SK-N-SH (cell line): ENCODE data around the gene ARHGAP26. TPM values are rescaled to one million over a fixed set of nuclear protein-coding genes. Genes with fewer than 3 reads are reported as not detected.

ENCODE experiments used
- CTCF ChIA-PET: fragments of 300-600, 350-600 bp; formaldehyde crosslinking; extraction: SDS; loops from one replicate; lab custom pipeline; 2021; lab: Yijun Ruan, JAX
- POLR2A ChIA-PET: fragments of 350-600 bp; sonication (Branson Sonifier 250); formaldehyde crosslinking; extraction: SDS; loops from one replicate; lab custom pipeline; 2020; ENCODE audit warnings: antibody characterized with exemption, inconsistent platforms; lab: Yijun Ruan, JAX
- DNase-seq: peaks from one replicate; pipeline ENCODE4 v3.0.0; 2012
- H2AFZ ChIP-seq: fragments of 200-600 bp; sonication (generic); 2 replicates; pipeline ENCODE4 v1.8.1; 2016; ENCODE audit warnings: antibody characterized with exemption, mild to moderate bottlenecking, low read depth
- H3F3A ChIP-seq: fragments of 200-600 bp; sonication (generic); replicated peaks from 2 replicates; pipeline ENCODE3; 2016; ENCODE audit warnings: antibody characterized with exemption, mild to moderate bottlenecking; ENCODE audit not compliant: insufficient read depth
- H3K27ac ChIP-seq, 2 experiments: fragments of 200-500 bp in 1 of 2; fragments of 200-600 bp in 1 of 2; sonication (Bioruptor generic) in 1 of 2; sonication (generic), shearing (Covaris generic) in 1 of 2; 2 replicates each; pipeline versions ENCODE4 v1.5.1 to v1.6.1; 2014 to 2016; ENCODE audit warnings: low read depth in 2 of 2, inconsistent platforms in 1 of 2, low read length in 1 of 2, mild to moderate bottlenecking in 1 of 2, mixed read lengths in 1 of 2
- H3K27me3 ChIP-seq: fragments of 200-600 bp; sonication (generic), shearing (Covaris generic); 2 replicates; pipeline ENCODE4 v1.6.1; 2016; ENCODE audit warnings: mixed run types; ENCODE audit not compliant: insufficient read depth
- H3K36me3 ChIP-seq, 2 experiments: fragments of 200-500 bp in 1 of 2; fragments of 200-600 bp in 1 of 2; sonication (Bioruptor generic) in 1 of 2; sonication (generic) in 1 of 2; replicated peaks in 1 of 2; 2 replicates each; pipeline versions ENCODE3 to v1.5.1; 2014 to 2016; ENCODE audit warnings: low read length in 1 of 2, mild to moderate bottlenecking in 1 of 2; ENCODE audit not compliant: insufficient read depth in 2 of 2, control insufficient read depth in 1 of 2
- H3K4me1 ChIP-seq, 2 experiments: fragments of 200-500 bp in 1 of 2; fragments of 200-600 bp in 1 of 2; sonication (Bioruptor generic) in 1 of 2; sonication (generic), shearing (Covaris generic) in 1 of 2; 2 replicates each; pipeline versions ENCODE4 v1.5.1 to v1.6.1; 2014 to 2016; ENCODE audit warnings: low read depth in 1 of 2, low read length in 1 of 2, mixed run types in 1 of 2; ENCODE audit not compliant: insufficient read depth in 2 of 2, control insufficient read depth in 1 of 2
- H3K4me2 ChIP-seq: fragments of 200-600 bp; sonication (generic), shearing (Covaris generic); 2 replicates; pipeline ENCODE4 v1.6.1; 2017; ENCODE audit warnings: mixed run types
- H3K4me3 ChIP-seq, 2 experiments: fragments of 200-500 bp in 1 of 2; fragments of 200-600 bp in 1 of 2; sonication (Bioruptor generic) in 1 of 2; sonication (generic), shearing (Covaris generic) in 1 of 2; 2 replicates each; pipeline versions ENCODE4 v1.5.1 to v1.8.1; 2014 to 2016; ENCODE audit warnings: low read depth in 2 of 2, inconsistent platforms in 1 of 2, low read length in 1 of 2, mild to moderate bottlenecking in 1 of 2, mixed read lengths in 1 of 2, moderate library complexity in 1 of 2
- H3K79me2 ChIP-seq: fragments of 200-600 bp; sonication (generic); 2 replicates; pipeline ENCODE4 v1.8.1; 2017; ENCODE audit warnings: mild to moderate bottlenecking; ENCODE audit not compliant: insufficient read depth
- H3K9ac ChIP-seq: fragments of 200-600 bp; sonication (generic); 2 replicates; pipeline ENCODE4 v1.6.1; 2017; ENCODE audit warnings: mixed run types
- H3K9me2 ChIP-seq: fragments of 200-600 bp; sonication (generic); 2 replicates; pipeline ENCODE4 v1.6.1; 2017; ENCODE audit warnings: mixed run types
- H3K9me3 ChIP-seq: fragments of 200-600 bp; sonication (generic); 2 replicates; pipeline ENCODE4 v1.6.1; 2017; ENCODE audit warnings: mixed run types, mild to moderate bottlenecking, moderate library complexity
- H4K20me1 ChIP-seq: fragments of 200-600 bp; sonication (generic); 2 replicates; pipeline ENCODE4 v1.6.1; 2017; ENCODE audit warnings: mild to moderate bottlenecking, mixed run types; ENCODE audit not compliant: insufficient read depth
- CHD2 ChIP-seq: fragments of 150-350 bp; IDR thresholded peaks from 2 replicates; pipeline ENCODE4 v1.6.1; 2018; ENCODE audit warnings: low read length; ENCODE audit not compliant: partially characterized antibody
- ELF1 ChIP-seq: IDR thresholded peaks from 2 replicates; pipeline ENCODE4 v1.4.0; 2012
- EP300 ChIP-seq, 2 experiments: IDR thresholded peaks; 2 replicates each; pipeline versions ENCODE4 v1.4.0 to v1.6.1; 2012; ENCODE audit warnings: borderline replicate concordance in 1 of 2, low read depth in 1 of 2, low read length in 1 of 2
- FOSL2 ChIP-seq: IDR thresholded peaks from 2 replicates; pipeline ENCODE4 v1.4.0; 2012; ENCODE audit warnings: low read depth, mild to moderate bottlenecking, moderate library complexity, borderline replicate concordance
- FOXJ3 ChIP-seq: sonication (generic); formaldehyde crosslinking; IDR thresholded peaks from 2 replicates; pipeline ENCODE4 v1.5.1; 2020; ENCODE audit warnings: mild to moderate bottlenecking, missing genetic modification reagents
- IRF3 ChIP-seq: fragments of 150-350 bp; IDR thresholded peaks from 2 replicates; pipeline ENCODE4 v1.6.1; 2016; ENCODE audit warnings: mild to moderate bottlenecking, low read depth, low read length
- MAX ChIP-seq: IDR thresholded peaks from 2 replicates; pipeline ENCODE4 v1.4.0; 2012; ENCODE audit warnings: low read depth
- MEF2A ChIP-seq: IDR thresholded peaks from 2 replicates; pipeline ENCODE4 v1.4.0; 2012; ENCODE audit warnings: low read depth, borderline replicate concordance
- MXI1 ChIP-seq: IDR thresholded peaks from 2 replicates; pipeline ENCODE4 v1.6.1; 2012; ENCODE audit warnings: mild to moderate bottlenecking, low read depth, low read length, improper control_type of control experiment
- NRF1 ChIP-seq: IDR thresholded peaks from 2 replicates; pipeline ENCODE4 v1.6.1; 2012; ENCODE audit warnings: low read depth, mild to moderate bottlenecking, low read length
- PBX3 ChIP-seq: IDR thresholded peaks from 2 replicates; pipeline ENCODE4; 2012
- POLR2AphosphoS5 ChIP-seq: IDR thresholded peaks from 2 replicates; pipeline ENCODE4 v1.6.1; 2012; ENCODE audit warnings: low read depth, low read length
- REST ChIP-seq: IDR thresholded peaks from 2 replicates; pipeline ENCODE4 v1.6.1; 2012; ENCODE audit warnings: mild to moderate bottlenecking, low read depth, low read length, moderate library complexity
- RFX5 ChIP-seq: IDR thresholded peaks from 2 replicates; pipeline ENCODE4 v1.6.1; 2012; ENCODE audit warnings: mild to moderate bottlenecking, improper control_type of control experiment, low read length
- RXRA ChIP-seq: IDR thresholded peaks from 2 replicates; pipeline ENCODE4 v1.4.0; 2012; ENCODE audit warnings: low read depth, mild to moderate bottlenecking, borderline replicate concordance
- SMC3 ChIP-seq: IDR thresholded peaks from 2 replicates; pipeline ENCODE4 v1.6.1; 2012; ENCODE audit warnings: low read depth, low read length, improper control_type of control experiment
- TAF1 ChIP-seq: IDR thresholded peaks from 2 replicates; pipeline ENCODE4 v1.6.1; 2012; ENCODE audit warnings: low read depth, mild to moderate bottlenecking, low read length, moderate library complexity, borderline replicate concordance
- TCF12 ChIP-seq: IDR thresholded peaks from 2 replicates; pipeline ENCODE4 v1.4.0; 2012
- TEAD4 ChIP-seq: IDR thresholded peaks from 2 replicates; pipeline ENCODE4 v1.4.0; 2012; ENCODE audit warnings: mild to moderate bottlenecking, borderline replicate concordance; ENCODE audit not compliant: insufficient read depth
- USF1 ChIP-seq: IDR thresholded peaks from 2 replicates; pipeline ENCODE4 v1.4.0; 2012; ENCODE audit warnings: low read depth, borderline replicate concordance
- ZBTB33 ChIP-seq: IDR thresholded peaks from 2 replicates; pipeline ENCODE4 v1.4.0; 2012; ENCODE audit warnings: low read depth, borderline replicate concordance
- WGBS: methylation state at CpG from one replicate; pipeline ENCODE4 v1.1.6; 2017; ENCODE audit warnings: low lambda C conversion rate; 5-methylcytosine and 5-hydroxymethylcytosine counted together
- polyA plus RNA-seq, 3 experiments: library from polyadenylated mRNA; depleted of rRNA; stranded (reverse); fragments of >200 nt; gene quantifications; 2 replicates each; pipeline ENCODE4 v1.2.3, GENCODE V29; 2012

The ARHGAP26 gene
- polyA plus RNA-seq, 1 of the 3 experiments (the other 2 are of a cell fraction) = 6.1 TPM

GRCh38 chr5:143111799-143112198, 341.6 kb downstream of the ARHGAP26 start (continued):
- no peak for TF ChIP-seq IRF3
- TF ChIP-seq MXI1 = no peak

GRCh38 chr5:143113461-143113860, 343.3 kb downstream of the ARHGAP26 start:
- H3K9ac ChIP-seq = no peak overlapping the region
- no peak overlapping the region for H3K27ac ChIP-seq
- TF ChIP-seq EP300 (IDR thresholded peaks at IDR 0.05; ENCODE audit: borderline replicate concordance in 1 of 2, low read depth in 1 of 2, low read length in 1 of 2) (no peak), CHD2 (no peak), TAF1 (no peak), FOXJ3 (CRISPR knock-in tag) (no peak), ELF1 (no peak), MEF2A (no peak), USF1 (no peak), NRF1 (no peak), PBX3 (no peak), SMC3 (no peak), TEAD4 (no peak), POLR2AphosphoS5 (no peak), REST (no peak), FOSL2 (no peak), MAX (no peak), RFX5 (no peak), RXRA (no peak), TCF12 (no peak), IRF3 (no peak), ZBTB33 (no peak)
- WGBS = 97% methylated on average over 3 of the region's 3 CpGs
- H2AFZ ChIP-seq = no peak overlapping the region
- H3F3A ChIP-seq = no peaks in the 10 kb centered on the region
- H3K4me1 ChIP-seq = peaks cover 0 to 16% of the 10 kb centered on the region in 2 experiments
- peaks cover 0 to 2% of the 10 kb centered on the region in 2 experiments for H3K36me3 ChIP-seq
- H3K9me3 ChIP-seq = no peaks in the 10 kb centered on the region
- no peaks in the 10 kb centered on the region for H3K27me3 ChIP-seq
- H3K4me3 ChIP-seq = no peak overlapping the region
- no peaks in the 10 kb centered on the region for H3K79me2 ChIP-seq
- POLR2A ChIA-PET = no interaction called here
- CTCF ChIA-PET = interaction anchor here (1.0 to 1.4 kb wide), 4 partner anchors 13 to 290 kb away, joined by 3 to 4 read pairs (median 3); partner anchors contain the start of gene NR3C1
- H3K4me2 ChIP-seq = no peak overlapping the region
- H4K20me1 ChIP-seq = no peaks in the 10 kb centered on the region
- DNase-seq = no peak
- no peaks in the 10 kb centered on the region for H3K9me2 ChIP-seq
